ENCODE results near the gene ADGRV1.

DNA sequence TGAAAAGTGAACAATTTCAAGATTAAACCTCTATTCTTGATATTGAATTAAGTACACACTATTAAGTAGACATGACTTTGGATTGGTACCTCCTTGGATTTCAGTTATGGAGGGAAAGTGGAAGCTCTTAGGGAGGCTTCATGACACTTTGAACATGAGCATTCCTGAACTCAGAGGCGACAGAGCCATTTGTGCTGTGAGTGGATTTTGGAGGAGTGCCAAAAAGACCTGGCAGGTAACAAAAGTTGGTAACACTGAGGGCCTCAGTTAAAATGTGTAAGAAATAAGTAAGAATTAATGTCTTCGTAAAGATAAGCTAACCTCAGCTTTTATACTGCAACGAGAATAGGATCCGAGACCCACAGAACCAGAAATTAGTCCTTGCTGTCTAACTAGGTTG lies 467.9 kb downstream of the ADGRV1 start:
- TF ChIP-seq, protein P1, sequence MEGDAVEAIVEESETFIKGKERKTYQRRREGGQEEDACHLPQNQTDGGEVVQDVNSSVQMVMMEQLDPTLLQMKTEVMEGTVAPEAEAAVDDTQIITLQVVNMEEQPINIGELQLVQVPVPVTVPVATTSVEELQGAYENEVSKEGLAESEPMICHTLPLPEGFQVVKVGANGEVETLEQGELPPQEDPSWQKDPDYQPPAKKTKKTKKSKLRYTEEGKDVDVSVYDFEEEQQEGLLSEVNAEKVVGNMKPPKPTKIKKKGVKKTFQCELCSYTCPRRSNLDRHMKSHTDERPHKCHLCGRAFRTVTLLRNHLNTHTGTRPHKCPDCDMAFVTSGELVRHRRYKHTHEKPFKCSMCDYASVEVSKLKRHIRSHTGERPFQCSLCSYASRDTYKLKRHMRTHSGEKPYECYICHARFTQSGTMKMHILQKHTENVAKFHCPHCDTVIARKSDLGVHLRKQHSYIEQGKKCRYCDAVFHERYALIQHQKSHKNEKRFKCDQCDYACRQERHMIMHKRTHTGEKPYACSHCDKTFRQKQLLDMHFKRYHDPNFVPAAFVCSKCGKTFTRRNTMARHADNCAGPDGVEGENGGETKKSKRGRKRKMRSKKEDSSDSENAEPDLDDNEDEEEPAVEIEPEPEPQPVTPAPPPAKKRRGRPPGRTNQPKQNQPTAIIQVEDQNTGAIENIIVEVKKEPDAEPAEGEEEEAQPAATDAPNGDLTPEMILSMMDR (IDR thresholded peaks at IDR 0.05), result no peak
- no peak for TF ChIP-seq POLR2A (IDR thresholded peaks at IDR 0.05)

Measured in prostate gland (tissue), 2 donors.